NCI-H1092 treated with DMSO at 0.1 percent for 48 hours (cell line): Measurements from ENCODE around the gene TNFRSF14.

ENCODE experiments used
- DNase-seq: peaks from one replicate; lab custom pipeline; 2025; lab: John Stamatoyannopoulos, UW

TNFRSF14 gene

GRCh38 chr1:2587860-2588571 is 31.8 kb downstream of the TNFRSF14 start:
- DNase-seq = no peak

GRCh38 chr1:2588661-2589430 is 32.7 kb downstream of the TNFRSF14 start:
- DNase-seq = no peak

GRCh38 chr1:2589431-2590232 is 33.5 kb downstream of the TNFRSF14 start:
- no peak for DNase-seq

- no peak for DNase-seq
Measured at GRCh38 chr1:2590233-2591141, 34.3 kb downstream of the TNFRSF14 start.

- DNase-seq = no peak
Measured at GRCh38 chr1:2591233-2591580, 35.0 kb downstream of the TNFRSF14 start.

GRCh38 chr1:2591581-2592261 is 35.5 kb downstream of the TNFRSF14 start:
- no peak for DNase-seq

- no peak for DNase-seq
Measured at GRCh38 chr1:2592672-2593071, 36.5 kb downstream of the TNFRSF14 start.

GRCh38 chr1:2593251-2593878 is 37.2 kb downstream of the TNFRSF14 start:
- DNase-seq = no peak

- no peak for DNase-seq
Measured at GRCh38 chr1:2594001-2594640, 38.0 kb downstream of the TNFRSF14 start.

- DNase-seq = no peak
Measured at GRCh38 chr1:2594641-2595131, 38.5 kb downstream of the TNFRSF14 start.

- no peak for DNase-seq
Measured at GRCh38 chr1:2595261-2595811, 39.2 kb downstream of the TNFRSF14 start.

GRCh38 chr1:2595812-2596529 is 39.8 kb downstream of the TNFRSF14 start:
- DNase-seq = no peak

GRCh38 chr1:2596530-2597333 is 40.6 kb downstream of the TNFRSF14 start:
- peak; percentile 2 for DNase-seq

- DNase-seq = no peak
Measured at GRCh38 chr1:2597441-2598328, 41.5 kb downstream of the TNFRSF14 start.

GRCh38 chr1:2598329-2598931 is 42.3 kb downstream of the TNFRSF14 start:
- DNase-seq = no peak

GRCh38 chr1:2601721-2602303 is 45.6 kb downstream of the TNFRSF14 start:
- no peak for DNase-seq
